Measurements from ENCODE around the gene CASZ1.

DNA sequence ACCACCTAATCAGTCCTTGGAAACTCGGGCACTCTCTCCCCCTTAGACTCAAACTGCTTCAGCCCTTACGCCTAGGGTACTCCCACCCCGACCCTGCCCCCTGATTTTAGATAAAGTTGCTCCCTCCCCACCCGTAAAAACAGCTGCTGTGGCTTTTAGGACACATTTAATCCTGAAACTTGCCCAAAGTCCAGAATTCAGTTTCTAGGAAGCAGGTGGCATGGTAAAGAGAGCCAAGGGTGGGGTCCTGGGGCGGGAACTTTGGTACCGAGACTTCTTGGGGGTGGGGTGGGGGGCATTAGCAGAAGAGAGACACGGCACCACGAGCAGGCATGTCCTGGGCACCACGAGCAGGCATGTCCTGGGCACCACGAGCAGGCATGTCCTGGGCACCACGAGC lies 52.4 kb downstream of the CASZ1 start:
- TF ChIP-seq, protein P1, sequence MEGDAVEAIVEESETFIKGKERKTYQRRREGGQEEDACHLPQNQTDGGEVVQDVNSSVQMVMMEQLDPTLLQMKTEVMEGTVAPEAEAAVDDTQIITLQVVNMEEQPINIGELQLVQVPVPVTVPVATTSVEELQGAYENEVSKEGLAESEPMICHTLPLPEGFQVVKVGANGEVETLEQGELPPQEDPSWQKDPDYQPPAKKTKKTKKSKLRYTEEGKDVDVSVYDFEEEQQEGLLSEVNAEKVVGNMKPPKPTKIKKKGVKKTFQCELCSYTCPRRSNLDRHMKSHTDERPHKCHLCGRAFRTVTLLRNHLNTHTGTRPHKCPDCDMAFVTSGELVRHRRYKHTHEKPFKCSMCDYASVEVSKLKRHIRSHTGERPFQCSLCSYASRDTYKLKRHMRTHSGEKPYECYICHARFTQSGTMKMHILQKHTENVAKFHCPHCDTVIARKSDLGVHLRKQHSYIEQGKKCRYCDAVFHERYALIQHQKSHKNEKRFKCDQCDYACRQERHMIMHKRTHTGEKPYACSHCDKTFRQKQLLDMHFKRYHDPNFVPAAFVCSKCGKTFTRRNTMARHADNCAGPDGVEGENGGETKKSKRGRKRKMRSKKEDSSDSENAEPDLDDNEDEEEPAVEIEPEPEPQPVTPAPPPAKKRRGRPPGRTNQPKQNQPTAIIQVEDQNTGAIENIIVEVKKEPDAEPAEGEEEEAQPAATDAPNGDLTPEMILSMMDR (IDR thresholded peaks at IDR 0.05): no peak
- TF ChIP-seq POLR2AphosphoS5 (IDR thresholded peaks at IDR 0.05): no peak
